Spleen (tissue), 11 donors: Measurements from ENCODE around the gene SNX1. TPM values are rescaled to one million over a fixed set of nuclear protein-coding genes. Genes with fewer than 3 reads are reported as not detected.

ENCODE experiments used
- DNase-seq: peaks from one replicate; pipeline ENCODE4 v3.0.0-alpha.2; 2020
- H3K27ac ChIP-seq, 8 donors: fragments of 200-600 bp; sonication (generic) in 7 of 8; 1 replicate in 4 of 8; 2 replicates in 4 of 8; pipeline versions ENCODE4 v1.5.0 to v1.8.0; 2016 to 2021; ENCODE audit warnings: inconsistent platforms in 4 of 8, mild to moderate bottlenecking in 4 of 8, moderate library complexity in 1 of 8
- H3K27me3 ChIP-seq, 7 donors: fragments of 200-600 bp; sonication (generic) in 6 of 7; replicated peaks in 1 of 7; 1 replicate in 4 of 7; 2 replicates in 3 of 7; pipeline versions ENCODE4 v1.5.0 to v1.8.0; 2016 to 2021; ENCODE audit warnings: inconsistent platforms in 3 of 7, mild to moderate bottlenecking in 1 of 7
- H3K36me3 ChIP-seq, 6 donors: fragments of 200-600 bp; sonication (generic) in 5 of 6; 1 replicate in 4 of 6; 2 replicates in 2 of 6; pipeline versions ENCODE4 v1.5.0 to v1.8.0; 2016 to 2021; ENCODE audit warnings: inconsistent platforms in 2 of 6
- H3K4me1 ChIP-seq, 6 donors: fragments of 200-600 bp; sonication (generic) in 5 of 6; 1 replicate in 3 of 6; 2 replicates in 3 of 6; pipeline versions ENCODE4 v1.5.0 to v1.8.0; 2016 to 2021; ENCODE audit warnings: inconsistent platforms in 3 of 6
- H3K4me3 ChIP-seq, 8 donors: fragments of 200-600 bp; sonication (generic) in 7 of 8; 1 replicate in 4 of 8; 2 replicates in 4 of 8; pipeline versions ENCODE4 v1.5.0 to v1.8.0; 2016 to 2021; ENCODE audit warnings: inconsistent platforms in 4 of 8, mild to moderate bottlenecking in 4 of 8, moderate library complexity in 2 of 8
- H3K9me3 ChIP-seq, 8 donors: fragments of 200-600 bp; sonication (generic) in 7 of 8; 1 replicate in 4 of 8; 2 replicates in 4 of 8; pipeline versions ENCODE4 v1.5.0 to v1.8.0; 2016 to 2021; ENCODE audit warnings: inconsistent platforms in 4 of 8
- POLR2A ChIP-seq, 3 donors: fragments of 450-650 bp; IDR thresholded peaks; one replicate each; pipeline ENCODE4 v1.5.1; 2017; ENCODE audit warnings: antibody characterized with exemption in 3 of 3, mild to moderate bottlenecking in 1 of 3
- POLR2AphosphoS5 ChIP-seq, 3 donors: sonication (generic); formaldehyde crosslinking; IDR thresholded peaks; one replicate each; pipeline ENCODE4 v1.5.1; 2017; ENCODE audit warnings: antibody characterized with exemption in 3 of 3
- WGBS, 5 donors: extraction: QIAGEN DNeasy Blood & Tissue Kit in 3 of 5; methylation state at CpG; one replicate each; pipeline versions ENCODE4 v1.1.5 to v1.1.7; 2013 to 2018; 5-methylcytosine and 5-hydroxymethylcytosine counted together
- intact Hi-C: fragments of 100-400 bp; cut with DNase I; formaldehyde crosslinking; loops from one replicate; pipeline ENCODE4 v1.15.0; 2023; ENCODE audit warnings: low total_unique reads
- polyA plus RNA-seq, 3 donors: library from polyadenylated mRNA; stranded (reverse); fragments of 200-250 nt; gene quantifications; one replicate each; pipeline ENCODE4 v1.2.1, GENCODE V29; 2013
- total RNA-seq, 7 donors: library from RNA; depleted of rRNA in 3 of 7; stranded (reverse); fragments of >200 nt in 3 of 7; fragmentation: NEBNext Ultra II Directional in 4 of 7; extraction: Animal tissue kit (Norgen Biotek cat#: 25700) in 4 of 7; gene quantifications; one replicate each; pipeline versions ENCODE4 v1.1.0 to v1.2.1, GENCODE V29; 2016 to 2021
- TF ChIP-seq, protein P1 (sequence below), 11 experiments: fragments of 200-600 bp in 7 of 11; fragments of 450-650 bp in 4 of 11; sonication (generic) in 4 of 11; IDR thresholded peaks in 8 of 11; conservative IDR thresholded peaks in 3 of 11; 1 replicate in 7 of 11; 2 replicates in 4 of 11; pipeline versions ENCODE4 v1.4.0 to v1.8.0; 2016 to 2021; ENCODE audit warnings: antibody characterized with exemption in 11 of 11, inconsistent platforms in 4 of 11, mild to moderate bottlenecking in 1 of 11
- donor health status: healthy with polysubstance abuse.
- donor health status: DM: no; HTN: no; CAD: no; lungs with moderate emphysema.
- donor health status: DM: no; HTN: no; CAD: no.
- donor health status: Bipolar disorder and iron deficiency.
- donor health status: healthy.
- donor health status: DM: no; HTN: no; CAD: no.
- donor health status: DM: yes; HTN: yes; CAD: no.

Gene SNX1
- total and polyA plus RNA-seq, 10 donors, result 45.5 to 161 (median 112) TPM

GRCh38 chr15:64148168-64148567, 52.4 kb downstream of the SNX1 start:
- peaks cover 17 to 52% (median 39%) of the 10 kb centered on the region in 6 donors for H3K4me1 ChIP-seq
- intact Hi-C loops, result no loop called here
- H3K9me3 ChIP-seq, result no peaks in the 10 kb centered on the region
- H3K4me3 ChIP-seq, result no peak overlapping the region
- WGBS, 5 donors, result 85 to 92% (median 89%) methylated on average over 7 of the region's 7 CpGs
- peaks cover 0 to 39% (median 21%) of the 10 kb centered on the region in 6 donors for H3K36me3 ChIP-seq
- no peak for DNase-seq
- TF ChIP-seq POLR2A (IDR thresholded peaks at IDR 0.05), result no peak
- TF ChIP-seq POLR2AphosphoS5 (IDR thresholded peaks at IDR 0.05), result no peak
- TF ChIP-seq, protein P1, sequence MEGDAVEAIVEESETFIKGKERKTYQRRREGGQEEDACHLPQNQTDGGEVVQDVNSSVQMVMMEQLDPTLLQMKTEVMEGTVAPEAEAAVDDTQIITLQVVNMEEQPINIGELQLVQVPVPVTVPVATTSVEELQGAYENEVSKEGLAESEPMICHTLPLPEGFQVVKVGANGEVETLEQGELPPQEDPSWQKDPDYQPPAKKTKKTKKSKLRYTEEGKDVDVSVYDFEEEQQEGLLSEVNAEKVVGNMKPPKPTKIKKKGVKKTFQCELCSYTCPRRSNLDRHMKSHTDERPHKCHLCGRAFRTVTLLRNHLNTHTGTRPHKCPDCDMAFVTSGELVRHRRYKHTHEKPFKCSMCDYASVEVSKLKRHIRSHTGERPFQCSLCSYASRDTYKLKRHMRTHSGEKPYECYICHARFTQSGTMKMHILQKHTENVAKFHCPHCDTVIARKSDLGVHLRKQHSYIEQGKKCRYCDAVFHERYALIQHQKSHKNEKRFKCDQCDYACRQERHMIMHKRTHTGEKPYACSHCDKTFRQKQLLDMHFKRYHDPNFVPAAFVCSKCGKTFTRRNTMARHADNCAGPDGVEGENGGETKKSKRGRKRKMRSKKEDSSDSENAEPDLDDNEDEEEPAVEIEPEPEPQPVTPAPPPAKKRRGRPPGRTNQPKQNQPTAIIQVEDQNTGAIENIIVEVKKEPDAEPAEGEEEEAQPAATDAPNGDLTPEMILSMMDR (IDR thresholded peaks at IDR 0.05 in 8 of 11, conservative IDR thresholded peaks at IDR 0.05 in 3 of 11), result no peak
- no peak overlapping the region for H3K27ac ChIP-seq
- H3K27me3 ChIP-seq, result peaks cover 0 to 28% (median 19%) of the 10 kb centered on the region in 7 donors

DNA sequence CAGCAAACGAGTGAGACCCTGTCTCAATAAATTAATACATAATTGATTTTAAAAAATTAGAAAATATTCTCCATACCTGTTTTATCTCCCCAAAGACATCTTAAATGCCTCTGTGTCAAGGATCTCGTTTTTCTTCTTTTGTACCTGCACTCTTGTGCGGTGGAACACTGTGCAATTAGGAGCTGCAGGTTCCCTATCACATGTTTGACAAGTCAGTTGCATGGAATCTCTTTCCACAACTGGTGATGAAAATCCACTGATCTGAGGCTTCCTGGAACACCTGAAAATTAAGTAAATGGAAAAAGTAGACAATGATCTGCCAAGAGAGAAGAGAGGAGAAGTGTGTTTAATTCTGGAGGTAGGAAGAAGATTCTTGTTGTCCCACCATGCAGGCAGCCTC, 52.8 kb downstream of the SNX1 start:
- Histone ChIP-seq H3K27ac (no peak overlapping the region), H3K4me1 (peaks cover 17 to 56% (median 43%) of the 10 kb centered on the region in 6 donors), H3K27me3 (peaks cover 0 to 29% (median 21%) of the 10 kb centered on the region in 7 donors), H3K4me3 (no peak overlapping the region), H3K36me3 (peaks cover 0 to 35% (median 17%) of the 10 kb centered on the region in 6 donors), H3K9me3 (no peaks in the 10 kb centered on the region)
- no peak for DNase-seq
- 80 to 88% (median 86%) methylated on average over 3 of the region's 3 CpGs for WGBS, 5 donors
- TF ChIP-seq POLR2AphosphoS5 (IDR thresholded peaks at IDR 0.05), result no peak
- TF ChIP-seq, protein P1 (IDR thresholded peaks at IDR 0.05 in 8 of 11, conservative IDR thresholded peaks at IDR 0.05 in 3 of 11), result no peak
- intact Hi-C loops, result no loop called here

DNA sequence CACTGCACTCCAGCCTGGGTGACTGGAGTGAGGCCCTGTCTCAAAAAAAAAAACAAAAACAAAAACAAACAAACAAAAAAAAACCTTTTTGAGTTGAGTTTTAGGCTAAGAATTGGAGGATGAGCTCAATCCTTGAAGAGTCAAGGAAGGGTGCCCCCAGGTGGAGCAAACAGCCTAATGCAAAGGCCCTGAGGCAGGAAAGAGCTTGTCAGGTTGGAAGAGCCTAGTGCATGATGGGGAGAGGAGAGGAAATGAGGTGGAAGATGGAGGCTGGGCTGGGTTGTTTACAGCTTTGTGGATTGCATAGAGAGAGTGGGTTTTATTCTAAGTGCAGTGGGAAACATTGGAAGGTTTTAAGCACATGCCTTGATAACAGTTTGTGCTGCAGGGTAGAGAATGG, 53.6 kb downstream of the SNX1 start:
- peaks cover 0 to 35% (median 19%) of the 10 kb centered on the region in 6 donors for H3K36me3 ChIP-seq
- peak overlapping the region in 2 of 8 donors; percentile 19 to 28 for H3K27ac ChIP-seq
- intact Hi-C loops, result no loop called here
- no peaks in the 10 kb centered on the region for H3K9me3 ChIP-seq
- H3K27me3 ChIP-seq, result peaks cover 0 to 29% (median 21%) of the 10 kb centered on the region in 7 donors
- no peak for DNase-seq
- no peak for TF ChIP-seq POLR2A (IDR thresholded peaks at IDR 0.05)
- TF ChIP-seq, protein P1 (IDR thresholded peaks at IDR 0.05 in 8 of 11, conservative IDR thresholded peaks at IDR 0.05 in 3 of 11), result no peak
- no peak for TF ChIP-seq POLR2AphosphoS5 (IDR thresholded peaks at IDR 0.05)
- H3K4me1 ChIP-seq, result peaks cover 17 to 60% (median 50%) of the 10 kb centered on the region in 6 donors
- no peak overlapping the region for H3K4me3 ChIP-seq

DNA sequence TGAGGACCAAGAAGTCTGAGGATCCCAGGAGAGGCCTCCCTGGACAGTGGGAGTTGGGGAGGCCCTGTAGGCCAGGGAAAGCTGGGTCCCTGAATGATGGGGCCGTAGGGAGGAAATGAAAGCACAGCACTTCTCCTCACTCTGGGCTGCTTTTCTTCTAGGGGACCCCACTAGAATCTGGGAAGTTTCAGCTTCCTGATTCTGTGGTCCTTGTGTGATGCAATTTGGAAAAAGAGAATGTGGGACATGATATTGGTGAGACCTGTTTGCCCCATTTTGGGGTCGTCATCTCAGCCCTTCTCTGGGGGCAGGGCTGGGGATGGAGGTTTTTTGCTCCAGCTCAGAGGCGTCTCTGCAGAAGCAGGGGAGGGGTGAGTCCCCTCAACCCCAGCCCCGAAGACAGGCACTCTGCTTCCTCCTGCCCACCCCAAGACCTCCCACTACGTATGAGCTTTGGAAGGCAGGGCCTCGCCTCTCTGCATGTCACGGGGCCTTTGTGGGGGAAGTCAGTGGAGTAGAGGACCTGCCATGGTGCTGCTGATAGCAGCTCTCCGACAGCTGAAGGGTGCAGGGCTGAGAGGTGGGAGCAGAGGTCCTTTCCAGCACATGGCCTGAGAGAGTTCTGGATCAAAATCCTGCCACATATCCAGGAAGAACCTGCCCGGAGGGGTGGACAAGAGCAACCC, 54.3 kb downstream of the SNX1 start:
- peak overlapping the region in 2 of 8 donors; percentile 19 to 28 for H3K27ac ChIP-seq
- intact Hi-C loops, result no loop called here
- H3K4me3 ChIP-seq, result no peak overlapping the region
- H3K4me1 ChIP-seq, result peaks cover 17 to 58% (median 52%) of the 10 kb centered on the region in 6 donors
- 42 to 55% (median 49%) methylated on average over 9 of the region's 9 CpGs for WGBS, 5 donors
- peaks cover 0 to 29% (median 21%) of the 10 kb centered on the region in 7 donors for H3K27me3 ChIP-seq
- H3K9me3 ChIP-seq, result no peaks in the 10 kb centered on the region
- TF ChIP-seq POLR2AphosphoS5 (IDR thresholded peaks at IDR 0.05) (peak in 1 of 3 donors; percentile 35), POLR2A (IDR thresholded peaks at IDR 0.05) (no peak)
- DNase-seq, result no peak
- H3K36me3 ChIP-seq, result peaks cover 0 to 35% (median 22%) of the 10 kb centered on the region in 6 donors
